Measurements from ENCODE around the gene LRRC14B.

GRCh38 chr5:191036-191948 lies at the start of gene LRRC14B:
- TF ChIP-seq, protein P1, sequence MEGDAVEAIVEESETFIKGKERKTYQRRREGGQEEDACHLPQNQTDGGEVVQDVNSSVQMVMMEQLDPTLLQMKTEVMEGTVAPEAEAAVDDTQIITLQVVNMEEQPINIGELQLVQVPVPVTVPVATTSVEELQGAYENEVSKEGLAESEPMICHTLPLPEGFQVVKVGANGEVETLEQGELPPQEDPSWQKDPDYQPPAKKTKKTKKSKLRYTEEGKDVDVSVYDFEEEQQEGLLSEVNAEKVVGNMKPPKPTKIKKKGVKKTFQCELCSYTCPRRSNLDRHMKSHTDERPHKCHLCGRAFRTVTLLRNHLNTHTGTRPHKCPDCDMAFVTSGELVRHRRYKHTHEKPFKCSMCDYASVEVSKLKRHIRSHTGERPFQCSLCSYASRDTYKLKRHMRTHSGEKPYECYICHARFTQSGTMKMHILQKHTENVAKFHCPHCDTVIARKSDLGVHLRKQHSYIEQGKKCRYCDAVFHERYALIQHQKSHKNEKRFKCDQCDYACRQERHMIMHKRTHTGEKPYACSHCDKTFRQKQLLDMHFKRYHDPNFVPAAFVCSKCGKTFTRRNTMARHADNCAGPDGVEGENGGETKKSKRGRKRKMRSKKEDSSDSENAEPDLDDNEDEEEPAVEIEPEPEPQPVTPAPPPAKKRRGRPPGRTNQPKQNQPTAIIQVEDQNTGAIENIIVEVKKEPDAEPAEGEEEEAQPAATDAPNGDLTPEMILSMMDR (IDR thresholded peaks at IDR 0.05; ENCODE audit: low read depth, low read length, missing input control), result no peak
- TF ChIP-seq TAF1 (conservative IDR thresholded peaks at IDR 0.05) (no peak), GABPA (IDR thresholded peaks at IDR 0.05 in 1 of 2, conservative IDR thresholded peaks at IDR 0.05 in 1 of 2) (no peak), YY1 (IDR thresholded peaks at IDR 0.05) (no peak), REST (IDR thresholded peaks at IDR 0.05) (no peak), EGR1 (IDR thresholded peaks at IDR 0.05; ENCODE audit: low read depth in 2 of 2) (no peak), SP1 (IDR thresholded peaks at IDR 0.05) (peak; percentile 10), FOXA2 (IDR thresholded peaks at IDR 0.05) (peak; percentile 16)
- TF ChIP-seq, protein P2, sequence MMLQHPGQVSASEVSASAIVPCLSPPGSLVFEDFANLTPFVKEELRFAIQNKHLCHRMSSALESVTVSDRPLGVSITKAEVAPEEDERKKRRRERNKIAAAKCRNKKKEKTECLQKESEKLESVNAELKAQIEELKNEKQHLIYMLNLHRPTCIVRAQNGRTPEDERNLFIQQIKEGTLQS (IDR thresholded peaks at IDR 0.05), result no peak
- TF ChIP-seq, protein P3, sequence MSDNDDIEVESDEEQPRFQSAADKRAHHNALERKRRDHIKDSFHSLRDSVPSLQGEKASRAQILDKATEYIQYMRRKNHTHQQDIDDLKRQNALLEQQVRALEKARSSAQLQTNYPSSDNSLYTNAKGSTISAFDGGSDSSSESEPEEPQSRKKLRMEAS (IDR thresholded peaks at IDR 0.05), result no peak

All from liver (tissue), 3 donors.